Osteocyte (in vitro differentiated cells): ENCODE measurements around the gene CHFR. TPM values are rescaled to one million over a fixed set of nuclear protein-coding genes. Genes with fewer than 3 reads are reported as not detected.

Experiments
- DNase-seq: peaks from one replicate; pipeline ENCODE4 v3.0.0; 2021; ENCODE audit warnings: mixed read lengths; ENCODE audit not compliant: unreplicated experiment; ENCODE audit errors: extremely low spot score
- H3K27ac Mint-ChIP-seq: one replicate; pipeline ENCODE4 v1.8.0; 2021; ENCODE audit warnings: mild to moderate bottlenecking, mixed read lengths; ENCODE audit not compliant: unreplicated experiment
- H3K27me3 Mint-ChIP-seq: one replicate; pipeline ENCODE4 v1.8.0; 2021; ENCODE audit warnings: mixed read lengths; ENCODE audit not compliant: unreplicated experiment
- H3K36me3 Mint-ChIP-seq: one replicate; pipeline ENCODE4 v1.8.0; 2021; ENCODE audit warnings: mixed read lengths; ENCODE audit not compliant: unreplicated experiment
- H3K4me1 Mint-ChIP-seq: one replicate; pipeline ENCODE4 v1.8.0; 2021; ENCODE audit warnings: mixed read lengths; ENCODE audit not compliant: unreplicated experiment
- H3K4me3 Mint-ChIP-seq: one replicate; pipeline ENCODE4 v1.8.0; 2021; ENCODE audit warnings: mild to moderate bottlenecking, moderate library complexity, mixed read lengths; ENCODE audit not compliant: unreplicated experiment
- H3K9me3 Mint-ChIP-seq: one replicate; pipeline ENCODE4 v1.8.0; 2021; ENCODE audit warnings: mixed read lengths; ENCODE audit not compliant: unreplicated experiment
- CTCF ChIP-seq: fragments of 200-600 bp; sonication (generic); IDR thresholded peaks from 2 replicates; pipeline ENCODE4 v1.5.0; 2021; ENCODE audit warnings: antibody characterized with exemption, mild to moderate bottlenecking, moderate library complexity
- total RNA-seq: library from RNA; stranded (reverse); gene quantifications from 2 replicates; pipeline ENCODE4 v1.2.1, GENCODE V29; 2021

CHFR gene
- total RNA-seq, 1 donor from 2014 or later: 58.4 TPM

GRCh38 chr12:132835076-132836025 is 52.1 kb downstream of the CHFR start:
- peaks cover 27% of the 10 kb centered on the region for H3K36me3 Mint-ChIP-seq
- H3K27me3 Mint-ChIP-seq: no peaks in the 10 kb centered on the region
- no peak for DNase-seq
- H3K4me3 Mint-ChIP-seq: no peak overlapping the region
- no peaks in the 10 kb centered on the region for H3K4me1 Mint-ChIP-seq
- H3K27ac Mint-ChIP-seq: no peak overlapping the region
- TF ChIP-seq CTCF: no peak
- no peaks in the 10 kb centered on the region for H3K9me3 Mint-ChIP-seq

DNA sequence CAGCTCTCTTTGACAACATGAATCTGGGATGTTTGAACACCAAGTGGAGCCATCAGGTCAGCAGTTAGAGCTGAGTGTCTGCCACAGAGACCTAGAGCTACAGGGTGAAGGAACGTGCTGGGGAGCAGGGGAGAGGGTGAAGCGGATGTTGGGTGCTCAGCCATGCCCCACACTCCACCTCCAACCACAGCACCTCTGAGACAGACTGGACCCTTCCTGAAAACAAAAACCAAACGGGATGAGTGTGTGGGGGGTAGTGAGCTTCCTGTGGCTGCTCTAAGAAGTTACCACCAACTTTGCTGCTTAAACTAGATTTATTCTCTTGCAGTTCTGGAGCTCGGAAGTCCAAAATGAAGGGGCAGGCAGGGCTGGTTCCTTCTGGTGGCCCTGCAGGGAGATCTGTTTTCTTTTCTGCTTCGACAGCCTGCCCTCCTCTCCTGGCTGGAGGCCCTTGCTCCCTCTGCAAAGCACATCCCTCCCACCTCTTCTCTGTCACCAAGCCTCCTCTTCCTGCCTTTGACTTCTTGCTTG is 53.2 kb downstream of the CHFR start:
- no peak overlapping the region for H3K27ac Mint-ChIP-seq
- no peak overlapping the region for H3K4me3 Mint-ChIP-seq
- H3K36me3 Mint-ChIP-seq: peaks cover 20% of the 10 kb centered on the region
- DNase-seq: no peak
- TF ChIP-seq CTCF: no peak
- H3K4me1 Mint-ChIP-seq: peaks cover 5% of the 10 kb centered on the region
- H3K27me3 Mint-ChIP-seq: no peaks in the 10 kb centered on the region
- no peaks in the 10 kb centered on the region for H3K9me3 Mint-ChIP-seq

GRCh38 chr12:132833341-132833740 is 54.1 kb downstream of the CHFR start:
- TF ChIP-seq CTCF: no peak
- Mint-ChIP-seq H3K27me3 (no peaks in the 10 kb centered on the region), H3K9me3 (no peaks in the 10 kb centered on the region), H3K4me3 (no peak overlapping the region), H3K27ac (no peak overlapping the region), H3K4me1 (peaks cover 5% of the 10 kb centered on the region), H3K36me3 (peaks cover 15% of the 10 kb centered on the region)
- no peak for DNase-seq

DNA sequence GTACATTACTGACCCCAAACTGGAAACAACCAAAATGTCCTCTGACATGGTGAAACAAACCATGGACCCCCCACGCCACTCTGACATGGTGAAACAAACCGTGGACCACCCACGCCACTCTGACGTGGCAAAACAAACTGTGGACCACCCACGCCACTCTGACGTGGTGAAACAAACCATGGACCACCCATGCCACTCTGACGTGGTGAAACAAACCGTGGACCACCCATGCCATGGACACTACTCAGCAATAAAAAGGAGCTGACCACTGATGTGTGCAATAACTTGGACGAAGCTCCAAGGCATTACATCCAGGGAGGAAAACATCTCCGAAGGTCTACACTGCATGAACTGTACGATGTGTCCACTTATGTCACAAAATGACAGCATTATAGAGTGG is 55.6 kb downstream of the CHFR start:
- peaks cover 18% of the 10 kb centered on the region for H3K4me1 Mint-ChIP-seq
- H3K27me3 Mint-ChIP-seq: no peaks in the 10 kb centered on the region
- H3K4me3 Mint-ChIP-seq: no peak overlapping the region
- H3K27ac Mint-ChIP-seq: no peak overlapping the region
- no peak for DNase-seq
- no peaks in the 10 kb centered on the region for H3K9me3 Mint-ChIP-seq
- no peak for TF ChIP-seq CTCF
- H3K36me3 Mint-ChIP-seq: peaks cover 24% of the 10 kb centered on the region
